Skin epidermis (tissue), 12 donors: ENCODE data around the gene AP3D1.
A peak's percentile ranks its signal among the peaks of the same experiment; 100 is the strongest.

Experiments
- H3K27ac ChIP-seq, 21 experiments: fragments of 200-600 bp; sonication (generic) in 11 of 21; one replicate each; pipeline ENCODE4 v1.5.0; 2020; ENCODE audit warnings: mild to moderate bottlenecking in 3 of 21, inconsistent platforms in 2 of 21, moderate library complexity in 2 of 21
- H3K4me3 ChIP-seq, 7 experiments: fragments of 200-600 bp; sonication (generic) in 2 of 7; one replicate each; pipeline ENCODE4 v1.5.0; 2020; ENCODE audit warnings: inconsistent platforms in 2 of 7, mild to moderate bottlenecking in 2 of 7, moderate library complexity in 1 of 7

The AP3D1 gene

DNA sequence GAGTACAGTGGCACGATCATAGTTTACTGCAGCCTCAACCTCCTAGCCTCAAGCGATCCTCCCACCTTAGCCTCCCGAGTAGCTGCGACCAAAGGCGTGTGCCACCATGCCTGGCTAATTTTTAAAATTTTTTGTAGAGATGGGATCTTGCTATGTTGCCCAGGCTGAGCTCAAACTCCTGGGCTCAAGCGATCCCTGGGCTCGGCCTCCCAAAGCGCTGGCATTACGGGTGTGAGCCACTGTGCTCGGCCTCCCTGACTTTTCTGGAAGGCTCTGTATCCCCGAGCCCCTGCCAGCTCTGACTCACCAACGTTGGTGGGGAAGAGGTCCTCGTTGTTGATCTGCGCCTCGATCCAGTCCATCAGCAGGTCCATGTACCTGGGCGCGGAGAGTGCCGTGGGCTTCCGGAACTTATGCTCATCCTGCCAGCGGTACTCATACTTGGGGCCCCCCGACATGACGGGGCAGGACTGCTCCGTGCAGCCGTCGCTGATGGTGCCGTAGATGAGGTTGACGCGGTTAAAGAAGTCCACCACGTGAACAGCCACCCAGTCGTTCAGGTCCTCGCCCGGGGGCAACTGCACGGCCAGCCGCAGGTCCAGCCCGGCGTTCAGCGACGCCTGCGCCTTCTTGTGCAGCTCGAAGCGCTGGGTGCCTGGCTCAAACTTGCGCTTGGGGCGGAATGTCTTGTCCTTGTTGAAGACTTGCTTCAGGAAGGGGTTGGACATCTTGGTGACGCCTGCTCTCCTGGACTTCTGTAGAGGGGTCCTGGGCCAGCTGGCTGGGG, 73.3 kb downstream of the AP3D1 start:
- Histone ChIP-seq H3K4me3 (no peak overlapping the region), H3K27ac (no peak overlapping the region)

DNA sequence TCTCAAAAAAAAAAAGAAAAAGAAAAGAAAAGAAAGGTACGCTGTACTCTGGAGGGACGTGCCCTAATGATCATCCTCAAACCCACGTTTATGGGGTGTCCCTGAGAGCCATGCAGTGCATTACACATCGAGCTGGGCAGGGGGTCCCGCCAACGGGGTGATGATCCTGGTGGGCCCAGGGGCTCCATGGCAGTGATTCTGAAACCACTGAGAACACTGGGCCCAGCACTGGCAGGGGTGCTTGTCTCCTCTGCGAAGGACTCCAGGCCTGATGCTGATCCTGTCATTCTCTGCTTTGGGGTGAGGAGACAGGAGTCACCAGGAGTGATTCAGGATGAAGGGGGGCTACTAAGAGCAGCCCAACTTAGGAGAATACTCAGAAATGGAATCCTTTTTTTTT, 74.0 kb downstream of the AP3D1 start:
- no peak overlapping the region for H3K4me3 ChIP-seq
- H3K27ac ChIP-seq: no peak overlapping the region

DNA sequence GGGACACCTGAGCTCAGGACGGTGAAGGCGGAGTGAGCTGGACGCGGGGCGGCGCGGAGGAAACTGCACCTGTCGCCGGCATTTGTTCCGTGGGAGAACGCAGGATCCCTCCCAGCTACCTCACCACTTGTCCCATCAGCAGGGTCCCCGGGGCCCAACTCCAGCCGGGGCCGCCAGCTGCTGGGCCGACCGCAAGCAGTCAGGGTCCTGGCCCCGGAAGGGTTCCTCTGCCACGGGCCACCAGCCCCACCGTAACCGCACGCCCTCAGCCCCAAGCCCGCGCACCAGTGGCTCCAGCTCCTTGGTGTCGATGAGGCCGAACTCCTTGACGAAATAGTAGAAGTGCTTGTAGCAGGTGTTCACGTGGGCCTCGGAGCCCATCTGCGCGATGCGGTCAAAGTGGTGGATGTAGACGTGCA, 74.8 kb downstream of the AP3D1 start:
- H3K27ac ChIP-seq: no peak overlapping the region
- no peak overlapping the region for H3K4me3 ChIP-seq

DNA sequence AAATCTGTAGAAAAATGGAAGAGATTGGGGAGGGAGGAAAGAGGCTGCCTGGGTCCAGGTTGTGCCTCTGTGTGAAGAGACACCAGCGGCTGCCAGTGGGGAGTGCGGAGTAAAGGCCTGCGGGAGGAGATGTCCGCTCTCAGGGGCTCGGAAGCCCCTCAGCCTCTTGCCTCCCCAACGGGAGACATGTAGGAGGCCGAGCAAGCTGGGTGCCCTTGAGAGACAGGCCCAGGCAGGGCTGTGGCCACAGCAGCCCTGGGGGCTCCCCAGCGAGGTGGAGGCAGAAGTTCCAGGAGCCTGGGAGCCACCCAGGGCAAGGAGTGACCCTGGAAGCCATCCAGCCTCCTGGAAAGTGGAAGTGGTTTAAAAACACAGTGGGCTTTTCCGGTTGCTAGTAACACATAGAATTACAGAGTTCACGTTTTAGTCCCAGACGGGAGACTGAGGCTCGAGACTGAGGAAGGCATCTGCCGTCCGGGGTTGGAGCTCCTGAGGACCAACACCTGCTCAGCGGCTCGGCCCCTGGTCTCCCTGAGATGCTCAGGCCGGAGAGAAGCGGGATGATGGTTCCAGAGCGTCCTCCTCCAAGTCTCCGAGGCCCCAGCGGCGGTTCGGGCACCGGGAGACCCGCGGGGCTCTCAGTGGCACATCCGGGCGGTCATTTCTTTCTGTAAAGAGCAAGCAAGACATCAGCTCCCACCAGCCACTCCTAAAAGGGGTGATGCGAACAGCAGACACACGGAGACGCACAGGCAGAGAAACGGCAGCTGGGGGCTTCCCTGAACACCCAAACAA, 78.4 kb downstream of the AP3D1 start:
- Histone ChIP-seq H3K4me3 (no peak overlapping the region), H3K27ac (peak overlapping the region in 1 of 21 experiments; percentile 52)

DNA sequence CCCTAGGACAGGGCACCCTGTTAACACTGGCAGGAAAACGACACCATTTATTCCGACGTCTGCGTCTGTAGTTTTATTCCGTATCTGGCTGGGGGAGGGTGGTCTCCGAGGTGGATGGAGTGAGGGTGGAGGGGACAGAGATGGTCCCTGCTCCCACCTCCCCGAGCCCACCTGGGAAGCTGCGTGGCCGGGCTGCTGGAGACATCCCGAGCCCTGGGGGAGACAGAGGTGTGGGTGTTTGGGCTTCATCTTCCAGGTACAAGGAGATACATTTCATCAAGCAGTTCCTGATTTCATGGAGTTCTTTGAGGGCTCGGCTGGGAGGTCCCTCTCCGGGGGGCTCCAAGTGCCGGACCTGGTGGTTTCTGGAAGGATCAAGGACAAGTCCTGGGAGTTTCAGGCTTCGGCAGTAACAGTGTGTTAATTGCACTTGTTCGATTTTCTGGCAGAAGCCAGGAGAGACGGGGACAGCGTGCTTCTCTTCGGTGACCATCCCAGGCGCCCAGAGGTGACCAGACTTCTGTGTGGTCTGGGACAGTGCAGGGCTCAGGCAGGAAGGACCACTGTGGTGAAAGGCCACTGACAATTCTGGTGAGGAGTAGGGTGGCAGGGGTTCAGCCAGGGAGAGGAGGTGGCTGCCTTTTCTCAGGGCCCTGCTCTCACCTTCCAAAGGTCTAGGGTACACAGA, 80.2 kb downstream of the AP3D1 start:
- Histone ChIP-seq H3K4me3 (no peak overlapping the region), H3K27ac (peak overlapping the region in 1 of 21 experiments; percentile 7)

DNA sequence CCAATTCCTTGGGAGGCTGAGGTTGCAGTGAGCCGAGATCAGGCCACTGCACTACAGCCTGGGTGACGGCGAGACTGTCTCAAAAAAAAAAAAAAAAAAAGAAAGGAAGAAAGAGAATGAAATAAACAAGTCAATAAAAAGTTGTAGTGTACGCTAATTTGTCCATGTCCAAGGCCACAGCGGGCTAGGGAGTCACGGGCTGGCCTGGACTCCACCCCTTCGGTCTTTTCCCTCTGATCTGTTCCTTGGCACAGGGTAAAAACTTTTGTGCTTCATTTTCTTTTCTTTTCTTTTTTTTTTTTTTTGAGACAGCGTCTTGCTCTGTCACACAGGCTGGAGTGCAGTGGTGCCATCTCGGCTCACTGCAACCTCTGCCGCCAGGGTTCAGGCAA, 80.9 kb downstream of the AP3D1 start:
- peak overlapping the region in 1 of 21 experiments; percentile 40 for H3K27ac ChIP-seq
- H3K4me3 ChIP-seq: no peak overlapping the region

DNA sequence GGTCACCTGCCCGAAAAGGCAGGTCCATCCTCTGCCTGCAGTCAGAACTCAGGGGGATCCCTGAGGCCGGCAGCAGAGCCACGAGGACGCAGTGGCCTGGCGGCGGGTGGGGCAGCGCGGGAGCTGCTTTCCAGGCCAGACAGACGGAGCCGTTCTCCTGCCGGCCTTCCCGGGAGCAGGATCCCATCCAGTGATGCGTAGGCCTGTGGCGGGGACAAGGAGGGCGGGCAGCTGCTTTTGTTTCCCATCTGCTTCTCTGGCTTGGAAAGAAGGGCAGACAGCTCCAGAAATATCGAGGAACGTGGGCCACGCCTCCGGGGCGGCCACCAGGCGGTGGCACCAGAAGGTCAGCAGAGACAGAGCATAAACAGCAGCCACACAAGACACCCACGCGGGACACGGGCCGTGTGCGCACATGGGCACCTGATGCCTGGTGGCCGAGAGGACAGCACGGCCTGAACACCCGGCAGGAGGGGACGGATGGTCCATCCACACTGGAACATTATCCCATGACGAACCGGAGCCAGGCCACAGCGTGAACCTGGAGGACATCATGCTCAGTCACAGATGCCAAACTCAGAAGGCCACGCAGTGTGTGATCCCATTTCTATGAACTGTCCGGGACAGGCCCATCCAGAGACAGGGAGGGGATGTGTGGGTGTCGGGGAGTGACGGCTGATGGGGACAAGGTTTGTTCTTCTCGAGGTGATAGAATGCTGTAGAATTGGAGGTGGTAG, 86.4 kb downstream of the AP3D1 start:
- Histone ChIP-seq H3K4me3 (no peak overlapping the region), H3K27ac (peak overlapping the region in 11 of 21 experiments; percentile 10 to 74 (median 50))

DNA sequence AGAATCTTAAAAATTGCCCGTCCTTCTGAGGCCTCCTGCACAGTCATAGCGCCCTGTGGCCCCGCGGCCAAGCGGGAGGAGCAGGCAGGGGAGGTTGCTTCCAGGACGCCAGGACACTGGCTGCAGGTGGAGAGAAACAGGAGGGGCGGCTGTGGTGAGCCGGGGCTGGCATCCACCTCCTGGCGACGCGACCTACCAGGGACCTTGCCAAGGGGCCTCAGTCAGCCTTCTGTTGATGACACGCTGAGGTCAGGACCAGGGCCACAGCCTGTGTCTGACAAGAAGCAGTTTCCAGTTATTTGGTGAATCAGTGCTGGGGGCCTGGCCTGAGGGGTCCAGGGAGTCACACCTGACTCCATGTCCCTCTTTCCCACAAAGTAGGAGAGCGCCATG, 87.0 kb downstream of the AP3D1 start:
- H3K4me3 ChIP-seq: no peak overlapping the region
- peak overlapping the region in 11 of 21 experiments; percentile 10 to 74 (median 50) for H3K27ac ChIP-seq

DNA sequence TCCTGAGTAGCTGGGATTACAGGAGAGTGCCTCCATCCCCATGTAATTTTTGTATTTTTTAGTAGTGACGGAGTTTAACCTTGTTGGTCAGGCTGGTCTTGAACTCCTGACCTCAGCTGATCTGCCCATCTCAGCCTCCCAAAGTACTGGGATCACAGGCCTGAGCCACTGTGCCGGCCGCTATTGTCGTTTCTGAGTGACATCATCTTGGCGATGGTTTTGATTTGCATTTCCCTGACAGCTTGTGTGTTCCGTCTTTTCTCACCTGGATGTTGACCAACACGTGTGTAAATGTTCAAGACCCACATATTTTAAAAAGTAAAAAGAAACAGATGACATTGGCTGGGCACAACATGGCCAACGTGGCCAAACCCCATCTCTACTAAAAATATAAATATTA, 87.5 kb downstream of the AP3D1 start:
- H3K27ac ChIP-seq: peak overlapping the region in 2 of 21 experiments; percentile 47 to 67
- no peak overlapping the region for H3K4me3 ChIP-seq

DNA sequence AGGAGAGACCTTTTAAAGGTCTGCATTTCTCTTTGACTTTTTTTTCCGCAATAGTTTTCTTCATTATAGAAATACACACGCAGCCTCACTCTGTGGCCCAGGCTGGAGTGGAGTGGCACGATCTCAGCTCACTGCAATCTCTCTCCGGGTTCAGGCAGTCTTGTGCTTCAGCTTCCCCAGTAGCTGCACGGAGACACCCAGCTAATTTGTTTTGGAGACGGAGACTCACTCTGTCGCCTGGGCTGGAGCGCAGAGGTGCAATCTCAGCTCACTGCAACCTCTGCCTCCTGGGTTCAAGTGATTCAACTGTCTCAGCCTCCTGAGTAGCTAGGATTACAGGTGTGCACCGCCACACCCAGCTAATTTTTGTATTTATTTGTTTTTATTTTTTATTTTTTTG, 88.6 kb downstream of the AP3D1 start:
- no peak overlapping the region for H3K4me3 ChIP-seq
- H3K27ac ChIP-seq: peak overlapping the region in 3 of 21 experiments; percentile 98 to 100 (median 99)

DNA sequence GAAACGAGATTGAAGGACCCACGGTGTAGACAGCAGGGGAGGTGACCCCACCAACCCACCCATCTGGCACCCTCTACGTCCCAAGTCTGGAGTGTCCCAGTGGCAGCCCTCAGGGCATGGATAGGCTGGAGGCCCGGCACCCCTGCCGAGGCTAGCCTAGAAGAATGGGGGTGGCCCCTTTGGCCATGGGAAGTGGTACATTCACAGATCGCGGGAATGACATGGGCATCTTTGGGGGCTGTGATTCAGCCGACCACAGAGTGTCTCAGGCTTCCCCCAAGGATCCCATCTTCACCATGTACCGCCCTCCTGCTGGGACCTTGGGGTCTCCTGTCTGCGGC, 89.0 kb downstream of the AP3D1 start:
- Histone ChIP-seq H3K4me3 (peak overlapping the region in 3 of 7 experiments; percentile 56 to 61 (median 57)), H3K27ac (peak overlapping the region in 17 of 21 experiments; percentile 87 to 100 (median 99))

DNA sequence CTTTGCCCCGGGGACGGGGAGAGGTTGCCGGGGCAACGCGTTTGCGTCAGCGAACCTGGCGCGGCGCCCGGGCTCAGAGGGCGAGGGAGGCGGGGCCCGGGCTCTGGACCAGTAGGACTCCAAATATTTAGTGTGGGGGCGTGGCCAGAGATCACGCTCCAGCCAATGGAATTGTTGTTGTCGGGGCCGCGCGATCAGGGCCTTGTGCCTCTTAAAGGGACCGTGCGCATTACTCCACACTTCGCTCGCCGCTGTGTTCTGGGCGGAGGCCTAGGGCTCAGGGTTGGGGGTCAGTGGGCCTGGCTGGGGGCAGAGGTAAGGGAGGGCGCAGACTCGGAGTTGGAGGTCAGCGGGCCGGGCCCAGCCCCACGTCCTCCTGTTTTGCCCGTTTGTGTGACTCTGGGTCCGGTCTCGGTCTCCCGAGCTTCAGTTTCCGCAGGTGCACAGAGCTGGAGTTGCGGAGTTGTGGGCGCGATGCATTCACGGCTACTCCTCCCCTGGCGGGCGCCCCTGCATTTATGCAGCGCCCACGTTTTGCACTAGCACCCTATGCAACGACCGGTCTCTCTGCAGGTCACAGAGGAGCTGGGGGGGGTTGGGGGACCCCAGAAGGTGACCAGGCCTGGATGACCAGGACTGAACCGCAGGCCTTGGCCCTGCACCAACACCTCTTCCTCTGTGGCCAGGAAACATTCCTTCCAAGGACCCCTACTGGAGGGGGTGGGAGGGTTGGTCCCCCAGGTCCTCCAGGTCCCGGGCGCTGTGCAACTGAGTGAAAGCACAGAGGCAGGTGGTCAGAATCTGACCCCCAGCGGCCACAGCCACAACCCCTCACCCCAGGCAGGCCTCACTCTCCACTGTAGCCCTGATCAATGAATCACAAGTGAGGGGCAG, 89.6 kb downstream of the AP3D1 start:
- Histone ChIP-seq H3K27ac (peak overlapping the region; percentile 64 to 100 (median 99)), H3K4me3 (peak overlapping the region; percentile 37 to 88 (median 57))

DNA sequence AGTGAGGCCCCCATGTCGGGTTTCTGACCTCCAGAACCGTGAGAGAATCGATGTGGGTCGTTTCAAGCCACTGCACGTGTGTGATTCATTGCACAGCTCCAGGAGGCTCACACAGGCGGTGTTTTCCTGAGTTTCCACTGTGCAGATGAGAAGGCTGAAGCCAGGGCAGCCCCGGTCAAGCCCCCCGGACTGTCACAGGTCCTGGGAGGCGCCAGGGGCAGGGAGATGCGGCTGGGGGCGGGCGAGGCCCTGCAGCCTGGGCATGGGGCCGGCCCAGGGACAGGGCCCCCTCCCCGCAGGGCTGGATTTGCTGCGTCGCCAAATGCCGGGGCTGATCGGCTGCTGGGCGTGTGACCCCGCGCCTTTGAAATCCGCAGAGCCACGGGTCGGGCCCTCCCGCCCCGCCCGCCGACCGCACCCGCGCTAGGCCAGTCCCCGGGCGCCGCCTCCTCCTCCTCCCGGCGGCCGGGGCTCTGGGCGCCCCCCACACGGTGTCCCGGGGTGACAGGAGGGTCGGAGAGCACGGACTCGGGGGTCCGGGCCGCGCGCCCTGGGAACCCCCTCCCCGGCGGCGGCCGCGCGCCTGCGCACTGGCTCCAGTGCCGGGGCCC, 90.4 kb downstream of the AP3D1 start:
- peak overlapping the region; percentile 37 to 88 (median 57) for H3K4me3 ChIP-seq
- peak overlapping the region; percentile 64 to 100 (median 99) for H3K27ac ChIP-seq

DNA sequence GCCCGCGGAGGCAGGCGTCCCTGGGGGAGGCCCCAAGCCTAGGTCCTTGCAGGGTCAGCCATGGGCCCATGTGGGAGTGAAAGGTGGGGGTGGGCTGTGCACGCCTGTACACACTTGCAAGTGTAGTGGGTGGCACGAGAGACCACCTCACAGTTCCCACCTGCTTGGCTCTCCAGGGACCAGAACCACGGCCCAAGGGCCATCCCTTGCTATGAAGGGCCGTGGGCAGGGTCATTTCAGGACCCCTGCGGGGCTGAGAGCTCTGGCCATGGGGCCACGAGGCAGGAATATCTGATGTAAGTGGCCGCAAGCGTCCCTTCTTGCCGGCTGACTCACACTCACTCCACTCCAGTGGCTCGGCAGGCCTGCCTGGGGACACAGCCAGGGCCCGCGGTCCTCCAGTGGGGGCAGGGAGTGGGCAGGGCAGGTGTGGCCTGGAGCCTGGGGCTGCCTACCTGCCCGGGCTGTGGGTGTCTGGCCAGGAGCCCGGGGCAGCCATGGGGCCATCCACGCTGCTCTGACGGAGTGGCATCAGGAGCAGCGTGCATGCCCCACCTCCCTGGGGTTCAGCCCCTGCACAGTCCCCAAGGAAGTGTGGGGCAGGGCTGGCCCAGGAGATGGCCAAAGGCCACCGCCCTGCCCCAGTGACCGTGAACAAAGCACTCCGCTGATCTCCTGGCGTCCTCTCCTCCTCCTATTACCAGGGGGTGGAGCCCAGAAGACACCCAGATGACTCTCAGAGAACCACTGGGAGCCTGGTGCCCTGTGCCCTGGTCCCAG, 91.8 kb downstream of the AP3D1 start:
- Histone ChIP-seq H3K27ac (peak overlapping the region; percentile 4 to 100 (median 99)), H3K4me3 (peak overlapping the region in 1 of 7 experiments; percentile 57)

DNA sequence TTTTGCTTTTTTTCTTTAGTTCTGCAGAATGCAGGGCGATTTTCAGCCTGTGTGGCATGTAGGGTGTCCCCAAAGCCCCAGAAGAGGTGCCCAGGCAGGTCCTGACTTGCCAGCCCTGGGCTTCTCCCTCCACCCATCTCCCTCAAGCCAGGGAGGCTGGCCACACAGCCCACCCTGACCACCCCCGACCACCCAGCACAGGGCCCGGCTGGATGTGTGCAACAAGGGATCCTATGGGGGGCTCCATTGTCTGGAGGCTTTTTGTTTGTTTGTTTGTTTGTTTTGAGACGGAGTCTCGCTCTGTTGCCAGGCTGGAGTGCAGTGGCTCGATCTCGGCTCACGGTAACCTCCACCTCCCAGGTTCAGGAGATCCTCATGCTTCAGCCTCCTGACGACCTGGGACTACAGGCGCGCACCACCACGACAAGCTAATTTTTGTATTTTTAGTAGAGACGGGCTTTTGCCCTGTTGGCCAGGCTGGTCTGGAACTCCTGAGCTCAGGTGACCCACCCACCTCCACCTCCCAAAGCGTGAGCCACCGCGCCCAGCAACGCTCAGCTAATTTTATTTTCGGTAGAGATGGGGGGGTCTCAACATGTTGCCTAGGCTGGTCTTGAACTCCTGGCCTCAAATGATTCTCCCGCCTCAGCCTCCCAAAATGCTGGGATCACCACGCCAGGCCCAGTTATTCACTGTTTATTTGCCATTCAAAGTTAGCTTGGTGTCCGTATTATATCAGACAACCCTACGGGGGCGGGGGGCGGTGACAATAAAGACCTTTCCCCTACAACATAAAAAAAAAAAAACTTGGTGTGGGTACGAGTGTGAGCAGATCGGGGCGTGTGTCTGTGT, 92.6 kb downstream of the AP3D1 start:
- Histone ChIP-seq H3K27ac (peak overlapping the region; percentile 4 to 100 (median 99)), H3K4me3 (no peak overlapping the region)
